Measurements from ENCODE around the gene PPP2R2C.

GRCh38 chr4:6364146-6364545 lies 108.3 kb downstream of the PPP2R2C start:
- TF ChIP-seq, protein P1, sequence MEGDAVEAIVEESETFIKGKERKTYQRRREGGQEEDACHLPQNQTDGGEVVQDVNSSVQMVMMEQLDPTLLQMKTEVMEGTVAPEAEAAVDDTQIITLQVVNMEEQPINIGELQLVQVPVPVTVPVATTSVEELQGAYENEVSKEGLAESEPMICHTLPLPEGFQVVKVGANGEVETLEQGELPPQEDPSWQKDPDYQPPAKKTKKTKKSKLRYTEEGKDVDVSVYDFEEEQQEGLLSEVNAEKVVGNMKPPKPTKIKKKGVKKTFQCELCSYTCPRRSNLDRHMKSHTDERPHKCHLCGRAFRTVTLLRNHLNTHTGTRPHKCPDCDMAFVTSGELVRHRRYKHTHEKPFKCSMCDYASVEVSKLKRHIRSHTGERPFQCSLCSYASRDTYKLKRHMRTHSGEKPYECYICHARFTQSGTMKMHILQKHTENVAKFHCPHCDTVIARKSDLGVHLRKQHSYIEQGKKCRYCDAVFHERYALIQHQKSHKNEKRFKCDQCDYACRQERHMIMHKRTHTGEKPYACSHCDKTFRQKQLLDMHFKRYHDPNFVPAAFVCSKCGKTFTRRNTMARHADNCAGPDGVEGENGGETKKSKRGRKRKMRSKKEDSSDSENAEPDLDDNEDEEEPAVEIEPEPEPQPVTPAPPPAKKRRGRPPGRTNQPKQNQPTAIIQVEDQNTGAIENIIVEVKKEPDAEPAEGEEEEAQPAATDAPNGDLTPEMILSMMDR (conservative IDR thresholded peaks at IDR 0.05; ENCODE audit: low read length), result no peak
- no peak for TF ChIP-seq EZH2phosphoT487 (IDR thresholded peaks at IDR 0.05; ENCODE audit: borderline replicate concordance)
